WTC11 (cell line): ENCODE measurements around the gene ALG14.

ENCODE experiments used
- CTCF ChIP-seq: fragments of 200-600 bp; IDR thresholded peaks from 2 replicates; pipeline ENCODE4 v1.8.0; 2022; ENCODE audit warnings: antibody characterized with exemption
- ELF4 ChIP-seq: sonication (generic); formaldehyde crosslinking; IDR thresholded peaks from 2 replicates; pipeline ENCODE4 v1.8.1; 2022; ENCODE audit warnings: low read depth, mild to moderate bottlenecking, moderate library complexity, missing genetic modification reagents
- ETV6 ChIP-seq: sonication (generic); formaldehyde crosslinking; IDR thresholded peaks from 2 replicates; pipeline ENCODE4 v1.8.1; 2022; ENCODE audit warnings: mild to moderate bottlenecking, missing genetic modification reagents
- GABPB1 ChIP-seq: sonication (generic); formaldehyde crosslinking; IDR thresholded peaks from 2 replicates; pipeline ENCODE4 v1.8.1; 2023; ENCODE audit warnings: mild to moderate bottlenecking, missing genetic modification reagents
- JUN ChIP-seq: sonication (generic); formaldehyde crosslinking; IDR thresholded peaks from 2 replicates; pipeline ENCODE4 v1.8.0; 2023; ENCODE audit warnings: mild to moderate bottlenecking, missing genetic modification reagents
- RELA ChIP-seq: sonication (generic); formaldehyde crosslinking; IDR thresholded peaks from 2 replicates; pipeline ENCODE4 v1.8.1; 2022; ENCODE audit warnings: missing genetic modification reagents, mild to moderate bottlenecking, borderline replicate concordance
- TCF7 ChIP-seq: sonication (generic); formaldehyde crosslinking; IDR thresholded peaks from 2 replicates; pipeline ENCODE4 v1.8.0; 2022; ENCODE audit warnings: mild to moderate bottlenecking, low read depth, missing genetic modification reagents, moderate library complexity
- ZNF263 ChIP-seq: sonication (generic); formaldehyde crosslinking; IDR thresholded peaks from 2 replicates; pipeline ENCODE4 v1.8.1; 2022; ENCODE audit warnings: low read depth, mild to moderate bottlenecking, moderate library complexity, missing genetic modification reagents
- TF ChIP-seq, protein P1 (sequence below): sonication (generic); formaldehyde crosslinking; IDR thresholded peaks from 2 replicates; pipeline ENCODE4 v1.8.0; 2022; ENCODE audit warnings: mild to moderate bottlenecking, missing genetic modification reagents
- TF ChIP-seq, protein P2 (sequence below): sonication (generic); formaldehyde crosslinking; IDR thresholded peaks from 2 replicates; pipeline ENCODE4 v1.8.1; 2022; ENCODE audit warnings: low read depth, missing genetic modification reagents, borderline replicate concordance
- TF ChIP-seq, protein P3 (sequence below): fragments of 250-450 bp; sonication (Bioruptor Pico); IDR thresholded peaks from 2 replicates; pipeline ENCODE4 v1.9.0; 2021; ENCODE audit warnings: mild to moderate bottlenecking, borderline replicate concordance

- TF ChIP-seq CTCF, result no peak
- no peak for TF ChIP-seq GABPB1
- TF ChIP-seq TCF7, result no peak
- no peak for TF ChIP-seq RELA (CRISPR knock-in tag)
- TF ChIP-seq JUN, result no peak
- TF ChIP-seq, protein P1, sequence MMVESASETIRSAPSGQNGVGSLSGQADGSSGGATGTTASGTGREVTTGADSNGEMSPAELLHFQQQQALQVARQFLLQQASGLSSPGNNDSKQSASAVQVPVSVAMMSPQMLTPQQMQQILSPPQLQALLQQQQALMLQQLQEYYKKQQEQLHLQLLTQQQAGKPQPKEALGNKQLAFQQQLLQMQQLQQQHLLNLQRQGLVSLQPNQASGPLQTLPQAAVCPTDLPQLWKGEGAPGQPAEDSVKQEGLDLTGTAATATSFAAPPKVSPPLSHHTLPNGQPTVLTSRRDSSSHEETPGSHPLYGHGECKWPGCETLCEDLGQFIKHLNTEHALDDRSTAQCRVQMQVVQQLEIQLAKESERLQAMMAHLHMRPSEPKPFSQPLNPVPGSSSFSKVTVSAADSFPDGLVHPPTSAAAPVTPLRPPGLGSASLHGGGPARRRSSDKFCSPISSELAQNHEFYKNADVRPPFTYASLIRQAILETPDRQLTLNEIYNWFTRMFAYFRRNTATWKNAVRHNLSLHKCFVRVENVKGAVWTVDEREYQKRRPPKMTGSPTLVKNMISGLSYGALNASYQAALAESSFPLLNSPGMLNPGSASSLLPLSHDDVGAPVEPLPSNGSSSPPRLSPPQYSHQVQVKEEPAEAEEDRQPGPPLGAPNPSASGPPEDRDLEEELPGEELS (CRISPR knock-in tag), result no peak
- no peak for TF ChIP-seq ETV6 (CRISPR knock-in tag)
- no peak for TF ChIP-seq ELF4
- no peak for TF ChIP-seq ZNF263 (CRISPR knock-in tag)
- TF ChIP-seq, protein P2, sequence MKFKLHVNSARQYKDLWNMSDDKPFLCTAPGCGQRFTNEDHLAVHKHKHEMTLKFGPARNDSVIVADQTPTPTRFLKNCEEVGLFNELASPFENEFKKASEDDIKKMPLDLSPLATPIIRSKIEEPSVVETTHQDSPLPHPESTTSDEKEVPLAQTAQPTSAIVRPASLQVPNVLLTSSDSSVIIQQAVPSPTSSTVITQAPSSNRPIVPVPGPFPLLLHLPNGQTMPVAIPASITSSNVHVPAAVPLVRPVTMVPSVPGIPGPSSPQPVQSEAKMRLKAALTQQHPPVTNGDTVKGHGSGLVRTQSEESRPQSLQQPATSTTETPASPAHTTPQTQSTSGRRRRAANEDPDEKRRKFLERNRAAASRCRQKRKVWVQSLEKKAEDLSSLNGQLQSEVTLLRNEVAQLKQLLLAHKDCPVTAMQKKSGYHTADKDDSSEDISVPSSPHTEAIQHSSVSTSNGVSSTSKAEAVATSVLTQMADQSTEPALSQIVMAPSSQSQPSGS (CRISPR knock-in tag), result no peak
- TF ChIP-seq, protein P3, sequence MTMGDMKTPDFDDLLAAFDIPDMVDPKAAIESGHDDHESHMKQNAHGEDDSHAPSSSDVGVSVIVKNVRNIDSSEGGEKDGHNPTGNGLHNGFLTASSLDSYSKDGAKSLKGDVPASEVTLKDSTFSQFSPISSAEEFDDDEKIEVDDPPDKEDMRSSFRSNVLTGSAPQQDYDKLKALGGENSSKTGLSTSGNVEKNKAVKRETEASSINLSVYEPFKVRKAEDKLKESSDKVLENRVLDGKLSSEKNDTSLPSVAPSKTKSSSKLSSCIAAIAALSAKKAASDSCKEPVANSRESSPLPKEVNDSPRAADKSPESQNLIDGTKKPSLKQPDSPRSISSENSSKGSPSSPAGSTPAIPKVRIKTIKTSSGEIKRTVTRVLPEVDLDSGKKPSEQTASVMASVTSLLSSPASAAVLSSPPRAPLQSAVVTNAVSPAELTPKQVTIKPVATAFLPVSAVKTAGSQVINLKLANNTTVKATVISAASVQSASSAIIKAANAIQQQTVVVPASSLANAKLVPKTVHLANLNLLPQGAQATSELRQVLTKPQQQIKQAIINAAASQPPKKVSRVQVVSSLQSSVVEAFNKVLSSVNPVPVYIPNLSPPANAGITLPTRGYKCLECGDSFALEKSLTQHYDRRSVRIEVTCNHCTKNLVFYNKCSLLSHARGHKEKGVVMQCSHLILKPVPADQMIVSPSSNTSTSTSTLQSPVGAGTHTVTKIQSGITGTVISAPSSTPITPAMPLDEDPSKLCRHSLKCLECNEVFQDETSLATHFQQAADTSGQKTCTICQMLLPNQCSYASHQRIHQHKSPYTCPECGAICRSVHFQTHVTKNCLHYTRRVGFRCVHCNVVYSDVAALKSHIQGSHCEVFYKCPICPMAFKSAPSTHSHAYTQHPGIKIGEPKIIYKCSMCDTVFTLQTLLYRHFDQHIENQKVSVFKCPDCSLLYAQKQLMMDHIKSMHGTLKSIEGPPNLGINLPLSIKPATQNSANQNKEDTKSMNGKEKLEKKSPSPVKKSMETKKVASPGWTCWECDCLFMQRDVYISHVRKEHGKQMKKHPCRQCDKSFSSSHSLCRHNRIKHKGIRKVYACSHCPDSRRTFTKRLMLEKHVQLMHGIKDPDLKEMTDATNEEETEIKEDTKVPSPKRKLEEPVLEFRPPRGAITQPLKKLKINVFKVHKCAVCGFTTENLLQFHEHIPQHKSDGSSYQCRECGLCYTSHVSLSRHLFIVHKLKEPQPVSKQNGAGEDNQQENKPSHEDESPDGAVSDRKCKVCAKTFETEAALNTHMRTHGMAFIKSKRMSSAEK (CRISPR knock-in tag), result no peak
Observed at GRCh38 chr1:94935476-94935875, 137.3 kb downstream of the ALG14 start.
